C4-2B (cell line): Measurements from ENCODE around the gene WNT3.
A peak's percentile ranks its signal among the peaks of the same experiment; 100 is the strongest.
"Not testable (repeated sequence)": the region's sequence is repeated elsewhere in the genome, so short reads cannot be mapped to it uniquely, and the experiment has no call there.

Experiments
- H3K27ac ChIP-seq: fragments of 450-650 bp; 2 replicates; pipeline ENCODE4 v1.5.1; 2017
- ZFX ChIP-seq: fragments of 450-650 bp; IDR thresholded peaks from 2 replicates; pipeline ENCODE4 v1.6.1; 2017
- TF ChIP-seq, protein P1 (sequence below): fragments of 450-650 bp; conservative IDR thresholded peaks from 2 replicates; pipeline ENCODE4 v1.5.1; 2017; ENCODE audit warnings: mild to moderate bottlenecking

The WNT3 gene

DNA sequence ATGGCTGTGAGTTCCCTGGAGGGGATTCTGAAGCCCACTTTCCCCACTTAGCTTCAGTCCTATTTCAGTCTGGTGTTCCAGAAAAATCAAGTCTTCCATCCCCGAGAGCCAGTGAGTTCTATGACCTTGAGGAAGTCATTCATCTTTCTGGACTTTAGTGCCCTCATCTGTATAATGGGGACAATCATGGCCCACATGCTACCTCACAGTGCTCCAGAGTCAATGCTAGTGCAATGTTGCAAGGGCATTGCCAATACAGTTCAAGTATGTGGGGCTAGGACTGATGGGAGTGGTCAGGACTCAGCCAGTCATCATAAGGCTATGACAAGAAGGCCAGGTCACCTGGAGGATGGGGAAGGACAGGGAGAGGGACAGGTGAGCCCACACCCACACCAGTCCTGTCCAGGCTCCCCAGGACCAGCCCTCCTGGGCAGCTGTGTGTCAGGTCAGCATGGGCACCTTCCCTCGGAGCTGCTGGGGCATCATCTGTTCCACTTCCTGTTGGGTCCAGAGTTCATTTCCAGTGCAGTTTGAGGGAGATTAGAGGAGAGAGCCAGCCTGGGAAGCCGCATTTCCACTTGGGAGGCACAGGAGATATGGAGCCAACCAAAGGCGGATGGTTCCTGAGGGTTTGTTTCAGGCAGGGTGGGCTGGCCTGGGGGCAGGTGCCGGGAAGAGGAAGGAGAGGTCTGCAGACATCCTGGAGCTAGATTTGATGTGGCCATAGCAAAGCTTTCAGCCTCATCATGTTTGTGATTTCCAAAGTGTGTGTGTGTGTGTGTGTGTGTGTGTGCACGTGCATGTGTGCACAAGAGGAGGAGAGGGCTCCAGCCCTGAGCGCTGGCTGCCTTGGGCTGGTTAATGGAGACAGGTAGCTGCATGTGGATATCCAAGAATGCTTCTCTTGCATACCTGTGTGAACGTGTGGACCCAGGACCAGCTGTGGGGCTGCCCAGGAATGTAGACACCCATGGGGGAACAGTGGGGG, 29.0 kb upstream of the WNT3 start:
- TF ChIP-seq, protein P1, sequence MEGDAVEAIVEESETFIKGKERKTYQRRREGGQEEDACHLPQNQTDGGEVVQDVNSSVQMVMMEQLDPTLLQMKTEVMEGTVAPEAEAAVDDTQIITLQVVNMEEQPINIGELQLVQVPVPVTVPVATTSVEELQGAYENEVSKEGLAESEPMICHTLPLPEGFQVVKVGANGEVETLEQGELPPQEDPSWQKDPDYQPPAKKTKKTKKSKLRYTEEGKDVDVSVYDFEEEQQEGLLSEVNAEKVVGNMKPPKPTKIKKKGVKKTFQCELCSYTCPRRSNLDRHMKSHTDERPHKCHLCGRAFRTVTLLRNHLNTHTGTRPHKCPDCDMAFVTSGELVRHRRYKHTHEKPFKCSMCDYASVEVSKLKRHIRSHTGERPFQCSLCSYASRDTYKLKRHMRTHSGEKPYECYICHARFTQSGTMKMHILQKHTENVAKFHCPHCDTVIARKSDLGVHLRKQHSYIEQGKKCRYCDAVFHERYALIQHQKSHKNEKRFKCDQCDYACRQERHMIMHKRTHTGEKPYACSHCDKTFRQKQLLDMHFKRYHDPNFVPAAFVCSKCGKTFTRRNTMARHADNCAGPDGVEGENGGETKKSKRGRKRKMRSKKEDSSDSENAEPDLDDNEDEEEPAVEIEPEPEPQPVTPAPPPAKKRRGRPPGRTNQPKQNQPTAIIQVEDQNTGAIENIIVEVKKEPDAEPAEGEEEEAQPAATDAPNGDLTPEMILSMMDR, result no peak
- TF ChIP-seq ZFX, result no peak
- H3K27ac ChIP-seq, result no peak overlapping the region

DNA sequence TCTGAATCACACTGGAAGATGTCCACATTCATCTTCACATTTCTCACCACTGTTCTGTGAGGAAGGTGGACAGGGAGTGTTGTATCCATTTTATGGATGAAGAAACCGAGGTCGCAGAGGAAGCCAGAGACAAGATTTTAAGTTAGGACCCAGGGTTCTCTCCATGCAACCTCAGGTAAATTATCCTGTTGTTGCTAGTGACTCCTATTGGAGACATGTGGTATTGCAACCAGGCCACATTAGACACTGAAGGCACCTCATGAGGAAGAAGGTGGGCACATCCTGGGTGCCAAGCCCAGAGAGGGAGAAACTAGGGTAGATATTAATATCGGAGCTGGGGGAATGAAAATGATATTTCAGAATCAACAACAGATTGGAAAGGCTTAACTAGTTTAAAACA, 24.3 kb upstream of the WNT3 start:
- H3K27ac ChIP-seq, result no peak overlapping the region
- TF ChIP-seq, protein P1, result peak; percentile 56
- TF ChIP-seq ZFX, result no peak

DNA sequence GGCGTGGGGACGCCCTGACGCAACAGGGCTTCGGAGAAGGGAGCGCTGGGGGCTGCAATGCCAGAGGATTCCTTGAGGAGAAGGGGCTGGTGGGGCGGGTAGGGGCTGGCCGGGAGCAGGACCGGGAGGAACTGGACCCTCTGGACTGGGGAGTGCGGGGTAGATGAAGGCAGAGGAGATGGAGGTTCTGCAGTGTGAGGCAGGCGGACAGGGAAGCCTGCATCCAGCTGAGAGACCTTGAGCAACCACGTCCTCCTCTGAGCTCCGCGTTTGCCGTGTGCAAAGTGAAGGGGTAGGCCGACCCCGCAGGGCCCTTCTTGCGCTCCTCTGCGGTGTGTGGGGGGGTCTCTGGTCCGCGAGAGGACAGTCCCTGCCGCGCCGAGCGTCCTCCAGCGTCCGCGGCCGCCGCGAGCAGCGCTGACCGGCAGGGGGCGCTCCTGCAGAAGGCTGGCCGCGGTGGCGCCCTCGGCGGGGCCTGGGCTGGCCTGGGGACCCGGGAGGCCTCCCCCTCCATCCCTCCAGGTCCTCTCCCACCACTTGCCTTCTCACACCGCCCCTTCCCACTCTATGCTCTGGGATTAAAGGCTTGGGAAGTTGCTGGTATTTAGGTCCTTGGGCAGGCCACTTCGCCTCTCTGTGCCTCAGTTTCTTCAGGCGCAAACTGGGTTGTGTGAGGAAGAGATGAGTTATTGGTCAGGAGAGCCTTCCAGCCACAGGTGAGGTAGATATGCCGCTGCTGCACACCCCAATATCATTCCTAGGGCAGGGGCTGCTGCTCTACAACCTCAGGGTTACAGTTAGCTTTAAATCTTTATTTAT, 23.3 kb upstream of the WNT3 start:
- no peak overlapping the region for H3K27ac ChIP-seq

DNA sequence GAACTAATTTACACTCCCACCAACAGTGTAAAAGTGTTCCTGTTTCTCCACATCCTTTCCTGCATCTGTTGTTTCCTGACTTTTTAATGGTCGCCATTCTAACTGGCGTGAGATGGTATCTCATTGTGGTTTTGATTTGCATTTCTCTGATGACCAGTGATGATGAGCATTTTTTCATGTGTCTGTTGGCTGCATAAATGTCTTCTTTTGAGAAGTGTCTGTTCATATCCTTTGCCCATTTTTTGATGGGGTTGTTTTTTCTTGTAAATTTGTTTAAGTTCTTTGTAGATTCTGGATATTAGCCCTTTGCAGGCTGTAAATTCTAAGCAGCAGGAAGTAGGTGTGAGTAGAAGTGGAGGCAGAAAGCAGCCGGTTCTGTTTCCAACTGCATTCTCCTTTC, 22.1 kb upstream of the WNT3 start:
- not testable (repeated sequence) for H3K27ac ChIP-seq

More for the DNA sequence above, 23.3 kb upstream of the WNT3 start:
- TF ChIP-seq, protein P1, result peak; percentile 93
- no peak for TF ChIP-seq ZFX

DNA sequence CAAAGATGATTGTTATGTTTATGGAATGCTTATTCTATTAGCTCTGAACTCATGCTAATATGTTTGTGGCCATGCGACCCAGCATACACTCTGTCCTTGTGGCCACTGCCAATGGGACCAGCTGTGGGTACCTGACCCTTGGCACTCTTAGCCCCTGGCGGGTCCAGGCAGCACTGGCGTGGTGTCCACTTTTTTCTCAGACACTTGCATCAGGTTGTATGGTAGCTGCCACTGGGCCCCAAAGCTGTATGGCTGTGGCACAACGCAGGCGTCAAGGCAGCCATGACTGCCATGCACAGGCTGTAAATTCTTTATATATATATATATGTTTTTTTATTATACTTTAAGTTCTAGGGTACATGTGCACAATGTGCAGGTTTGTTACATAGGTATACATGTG, 20.7 kb upstream of the WNT3 start:
- TF ChIP-seq, protein P1, result no peak
- no peak for TF ChIP-seq ZFX
- no peak overlapping the region for H3K27ac ChIP-seq

DNA sequence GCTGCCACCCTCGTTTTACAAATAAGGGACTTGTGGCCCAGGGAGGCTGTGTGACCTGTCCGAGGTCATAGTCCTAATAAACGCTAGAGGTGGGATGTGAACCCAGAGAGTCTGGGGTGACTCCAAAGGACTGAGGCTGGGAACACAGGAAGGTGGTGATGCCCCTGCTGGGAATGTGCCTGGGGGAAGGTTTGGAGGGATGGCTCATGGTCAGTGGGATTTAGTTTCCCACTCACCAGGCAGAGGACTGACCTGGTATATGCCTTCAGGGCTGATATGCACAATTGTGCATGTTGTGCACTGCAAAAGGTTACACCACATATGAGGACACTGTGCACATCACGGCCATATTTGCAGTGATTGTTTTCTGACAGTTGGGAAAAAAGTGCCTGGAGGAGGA, 19.0 kb upstream of the WNT3 start:
- no peak overlapping the region for H3K27ac ChIP-seq
- TF ChIP-seq, protein P1, result no peak
- TF ChIP-seq ZFX, result no peak

DNA sequence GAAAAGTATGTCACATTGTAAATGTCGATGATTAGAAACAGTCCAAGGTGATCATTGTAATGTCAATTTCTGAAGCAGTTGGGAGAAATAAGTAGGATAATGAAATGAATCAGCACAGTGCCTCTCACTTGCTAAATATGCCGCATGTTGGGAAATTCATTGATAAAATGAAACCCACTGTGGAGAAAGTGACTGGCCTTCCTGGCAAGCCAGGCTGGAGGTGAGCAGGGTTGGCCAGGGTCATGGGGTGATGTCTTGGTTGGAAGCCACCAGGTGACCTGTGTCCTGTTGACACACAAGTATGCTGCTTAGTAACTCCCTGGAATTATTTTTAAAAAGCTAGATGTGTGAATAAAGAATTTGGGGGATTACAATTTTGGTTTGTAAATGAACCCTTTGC, 18.0 kb upstream of the WNT3 start:
- TF ChIP-seq, protein P1, result no peak
- TF ChIP-seq ZFX, result no peak

More for the DNA sequence above, 18.0 kb upstream of the WNT3 start:
- H3K27ac ChIP-seq, result no peak overlapping the region
